Thyroid gland (tissue), 4 donors: ENCODE data around the gene CAV3.

Experiments used
- POLR2A ChIP-seq, 2 donors: fragments of 450-650 bp; IDR thresholded peaks; one replicate each; pipeline ENCODE4 v1.6.1; 2017; ENCODE audit warnings: antibody characterized with exemption in 2 of 2, mild to moderate bottlenecking in 2 of 2, moderate library complexity in 1 of 2
- TF ChIP-seq, protein P1 (sequence below), 6 experiments: fragments of 200-600 bp in 3 of 6; fragments of 450-650 bp in 3 of 6; sonication (generic) in 3 of 6; IDR thresholded peaks; one replicate each; pipeline ENCODE4 v1.5.1; 2016 to 2019; ENCODE audit warnings: antibody characterized with exemption in 6 of 6, mild to moderate bottlenecking in 2 of 6, inconsistent platforms in 1 of 6, moderate library complexity in 1 of 6

- TF ChIP-seq, protein P1, sequence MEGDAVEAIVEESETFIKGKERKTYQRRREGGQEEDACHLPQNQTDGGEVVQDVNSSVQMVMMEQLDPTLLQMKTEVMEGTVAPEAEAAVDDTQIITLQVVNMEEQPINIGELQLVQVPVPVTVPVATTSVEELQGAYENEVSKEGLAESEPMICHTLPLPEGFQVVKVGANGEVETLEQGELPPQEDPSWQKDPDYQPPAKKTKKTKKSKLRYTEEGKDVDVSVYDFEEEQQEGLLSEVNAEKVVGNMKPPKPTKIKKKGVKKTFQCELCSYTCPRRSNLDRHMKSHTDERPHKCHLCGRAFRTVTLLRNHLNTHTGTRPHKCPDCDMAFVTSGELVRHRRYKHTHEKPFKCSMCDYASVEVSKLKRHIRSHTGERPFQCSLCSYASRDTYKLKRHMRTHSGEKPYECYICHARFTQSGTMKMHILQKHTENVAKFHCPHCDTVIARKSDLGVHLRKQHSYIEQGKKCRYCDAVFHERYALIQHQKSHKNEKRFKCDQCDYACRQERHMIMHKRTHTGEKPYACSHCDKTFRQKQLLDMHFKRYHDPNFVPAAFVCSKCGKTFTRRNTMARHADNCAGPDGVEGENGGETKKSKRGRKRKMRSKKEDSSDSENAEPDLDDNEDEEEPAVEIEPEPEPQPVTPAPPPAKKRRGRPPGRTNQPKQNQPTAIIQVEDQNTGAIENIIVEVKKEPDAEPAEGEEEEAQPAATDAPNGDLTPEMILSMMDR (IDR thresholded peaks at IDR 0.05): no peak
- no peak for TF ChIP-seq POLR2A (IDR thresholded peaks at IDR 0.05)
Measured at GRCh38 chr3:8775602-8776001, 42.0 kb downstream of the CAV3 start.
